AG10803 (cell line): ENCODE data around the gene R3HDM1.

ENCODE experiments used
- DNase-seq: peaks from one replicate; pipeline ENCODE4 v3.0.0; 2010; ENCODE audit warnings: low read depth
- H3K4me3 ChIP-seq: 2 replicates; pipeline ENCODE4 v1.5.1; 2011; ENCODE audit warnings: mild to moderate bottlenecking, low read length, control low read depth
- CTCF ChIP-seq: conservative IDR thresholded peaks from 2 replicates; pipeline ENCODE4 v1.5.1; 2011; ENCODE audit warnings: mild to moderate bottlenecking, low read length, control low read depth, inconsistent platforms

The R3HDM1 gene

GRCh38 chr2:135546436-135546835, 15.2 kb downstream of the R3HDM1 start:
- no peak overlapping the region for H3K4me3 ChIP-seq
- no peak for TF ChIP-seq CTCF
- DNase-seq = no peak

- no peak for DNase-seq
- no peak for TF ChIP-seq CTCF
- H3K4me3 ChIP-seq = no peak overlapping the region
Observed at GRCh38 chr2:135547311-135547710, 16.0 kb downstream of the R3HDM1 start.

- H3K4me3 ChIP-seq = no peak overlapping the region
- DNase-seq = no peak
- no peak for TF ChIP-seq CTCF
Observed at GRCh38 chr2:135551356-135551755, 20.1 kb downstream of the R3HDM1 start.

GRCh38 chr2:135552887-135553286, 21.6 kb downstream of the R3HDM1 start:
- H3K4me3 ChIP-seq = no peak overlapping the region
- no peak for DNase-seq
- TF ChIP-seq CTCF = no peak

- DNase-seq = no peak
- H3K4me3 ChIP-seq = no peak overlapping the region
- no peak for TF ChIP-seq CTCF
Observed at GRCh38 chr2:135555311-135555710, 24.0 kb downstream of the R3HDM1 start.

GRCh38 chr2:135557530-135557929, 26.2 kb downstream of the R3HDM1 start:
- H3K4me3 ChIP-seq = no peak overlapping the region
- DNase-seq = no peak
- no peak for TF ChIP-seq CTCF

GRCh38 chr2:135561925-135562324, 30.6 kb downstream of the R3HDM1 start:
- no peak overlapping the region for H3K4me3 ChIP-seq
- TF ChIP-seq CTCF = no peak
- no peak for DNase-seq
